GM12873 (cell line): ENCODE data around the gene NSMF.

Source experiments
- CTCF ChIP-seq: IDR thresholded peaks from 2 replicates; pipeline ENCODE4 v1.5.1; 2012; ENCODE audit warnings: low read depth, mild to moderate bottlenecking, moderate library complexity, low read length, control low read depth; ENCODE audit not compliant: insufficient read depth; ENCODE audit errors: missing control alignments

The NSMF gene

GRCh38 chr9:137477778-137478612 lies 18.9 kb upstream of the NSMF start:
- TF ChIP-seq CTCF: no peak

- no peak for TF ChIP-seq CTCF
Observed at GRCh38 chr9:137476856-137477255, 17.7 kb upstream of the NSMF start.

- no peak for TF ChIP-seq CTCF
Observed at GRCh38 chr9:137475666-137476065, 16.5 kb upstream of the NSMF start.

- no peak for TF ChIP-seq CTCF
Observed at GRCh38 chr9:137474271-137474670, 15.1 kb upstream of the NSMF start.

GRCh38 chr9:137470785-137471184 lies 11.7 kb upstream of the NSMF start:
- no peak for TF ChIP-seq CTCF

- TF ChIP-seq CTCF: no peak
Observed at GRCh38 chr9:137467896-137468295, 8.8 kb upstream of the NSMF start.

- TF ChIP-seq CTCF: no peak
Observed at GRCh38 chr9:137467161-137467581, 8.0 kb upstream of the NSMF start.
